ENCODE data around the gene TSSK3. TPM values are rescaled to one million over a fixed set of nuclear protein-coding genes. Genes with fewer than 3 reads are reported as not detected.

TSSK3 gene
- total RNA-seq = 0.86 and 0.97 TPM in 2 replicates

GRCh38 chr1:32362474-32363313 is at the start of gene TSSK3, which contains the start of gene FAM229A:
Gene TSSK3 (plus strand): TSS chr1:32362539. CDS start chr1:32362702, 163 bp downstream.
Gene FAM229A (minus strand): TSS chr1:32362485. CDS start chr1:32362091, 394 bp downstream.
- H3K4me3 ChIP-seq (ENCODE audit: low read depth, low read length) = peak within 1 kb of the TSS; percentile 45
- TF ChIP-seq CTCF (IDR thresholded peaks at IDR 0.05; ENCODE audit: insufficient read depth, low read depth, low read length) = no peak
- DNase-seq (ENCODE audit: low read depth) = no peak

GRCh38 chr1:32316903-32317277 is 45.4 kb upstream of the TSSK3 start:
- no peak for DNase-seq (ENCODE audit: low read depth)
- TF ChIP-seq CTCF (IDR thresholded peaks at IDR 0.05; ENCODE audit: insufficient read depth, low read depth, low read length) = no peak
- no peak overlapping the region for H3K4me3 ChIP-seq (ENCODE audit: low read depth, low read length)

- H3K4me3 ChIP-seq (ENCODE audit: low read depth, low read length) = no peak overlapping the region
- no peak for DNase-seq (ENCODE audit: low read depth)
- TF ChIP-seq CTCF (IDR thresholded peaks at IDR 0.05; ENCODE audit: insufficient read depth, low read depth, low read length) = no peak
Observed at GRCh38 chr1:32318127-32318869, 44.0 kb upstream of the TSSK3 start.

- TF ChIP-seq CTCF (IDR thresholded peaks at IDR 0.05; ENCODE audit: insufficient read depth, low read depth, low read length) = no peak
- DNase-seq (ENCODE audit: low read depth) = no peak
Observed at GRCh38 chr1:32321712-32322291, 40.5 kb upstream of the TSSK3 start.

GRCh38 chr1:32327204-32327603 is 35.1 kb upstream of the TSSK3 start:
- TF ChIP-seq CTCF (IDR thresholded peaks at IDR 0.05; ENCODE audit: insufficient read depth, low read depth, low read length) = no peak
- no peak for DNase-seq (ENCODE audit: low read depth)
- no peak overlapping the region for H3K4me3 ChIP-seq (ENCODE audit: low read depth, low read length)

More at GRCh38 chr1:32321712-32322291, 40.5 kb upstream of the TSSK3 start:
- no peak overlapping the region for H3K4me3 ChIP-seq (ENCODE audit: low read depth, low read length)

- TF ChIP-seq CTCF (IDR thresholded peaks at IDR 0.05; ENCODE audit: insufficient read depth, low read depth, low read length) = no peak
- H3K4me3 ChIP-seq (ENCODE audit: low read depth, low read length) = no peak overlapping the region
- DNase-seq (ENCODE audit: low read depth) = no peak
Observed at GRCh38 chr1:32329931-32330466, 32.3 kb upstream of the TSSK3 start.
